HG02678 (cell line): ENCODE measurements around the gene SIPA1L2.

Experiments used
- ATAC-seq: cut with Tn5 transposase; IDR thresholded peaks from one replicate; pipeline ENCODE4 v1.9.1; 2021; ENCODE audit warnings: mild to moderate bottlenecking, moderate library complexity; ENCODE audit not compliant: unreplicated experiment

The SIPA1L2 gene

DNA sequence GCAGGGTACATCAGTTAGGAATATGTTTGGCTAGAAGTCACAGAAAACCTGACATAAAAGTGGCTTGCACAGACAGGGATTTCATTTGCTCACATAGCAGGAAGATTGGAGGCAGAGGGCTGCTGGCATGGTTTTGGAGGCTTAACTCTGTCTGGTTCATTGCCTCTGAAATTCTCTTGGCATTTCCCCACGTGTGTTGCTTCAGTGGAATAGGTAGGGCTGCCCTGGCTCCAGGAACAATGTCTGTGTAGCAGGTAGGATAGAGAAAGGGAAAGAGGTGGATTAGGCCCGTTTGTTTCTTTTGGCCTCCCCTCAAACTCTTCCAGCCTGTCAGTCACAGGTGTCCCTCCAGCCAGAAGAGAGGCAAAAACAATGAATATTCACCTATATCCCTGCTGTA lies 20.5 kb upstream of the SIPA1L2 start:
- ATAC-seq: no peak

DNA sequence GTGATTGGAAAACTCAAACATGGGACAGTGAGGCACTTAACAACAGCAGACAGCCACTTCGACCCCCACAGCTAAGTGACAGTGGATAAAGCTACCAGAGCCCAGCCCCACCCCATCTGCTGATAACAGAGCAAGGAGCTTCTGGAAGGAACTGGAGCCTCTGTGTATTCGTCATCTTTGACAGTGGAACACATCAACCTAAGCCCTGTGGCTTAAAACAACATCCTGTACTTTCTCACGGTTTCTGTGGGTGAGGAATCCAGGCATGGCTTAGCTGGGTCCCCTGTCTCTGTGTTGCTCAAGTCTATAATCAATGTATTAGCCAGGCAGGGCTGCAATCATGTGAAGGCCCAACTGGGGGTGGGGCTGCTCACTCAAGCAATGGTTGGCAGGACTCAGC lies 18.4 kb upstream of the SIPA1L2 start:
- ATAC-seq: no peak

DNA sequence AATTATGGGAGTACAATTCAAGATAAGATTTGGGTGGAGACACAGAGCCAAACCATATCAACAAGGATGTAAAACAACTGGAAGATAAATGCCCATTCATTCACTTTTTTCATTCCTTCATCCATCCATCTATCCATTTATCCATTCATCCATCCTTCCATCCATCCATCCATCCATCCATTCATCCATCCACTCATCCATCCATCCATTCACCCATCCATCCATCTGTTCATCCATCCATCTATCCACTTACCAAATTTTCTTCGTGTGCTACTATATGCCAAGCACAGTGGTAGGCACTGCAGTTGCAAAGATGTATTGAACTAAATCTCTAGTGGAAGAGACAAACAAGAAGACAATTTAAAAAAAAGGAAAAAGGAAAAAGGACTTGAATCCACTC lies 14.3 kb upstream of the SIPA1L2 start:
- no peak for ATAC-seq

DNA sequence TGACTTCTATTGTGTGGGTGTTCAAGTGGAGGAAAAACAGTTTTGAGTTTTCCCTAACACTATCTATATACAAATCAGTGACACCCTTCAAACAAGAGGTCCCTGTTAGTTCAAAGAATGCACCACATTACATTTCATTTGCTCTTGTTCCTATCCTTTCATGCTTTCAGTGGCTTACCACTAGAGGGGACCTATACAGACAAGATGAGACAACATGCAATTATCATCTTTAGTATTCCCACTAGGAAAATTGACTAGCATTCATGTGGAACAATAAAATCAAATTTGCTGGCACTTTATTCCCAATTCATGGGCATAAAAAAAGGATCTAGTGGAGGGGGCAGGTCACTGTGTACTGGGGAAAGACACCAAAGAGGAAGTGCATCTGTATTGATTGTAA lies 13.3 kb upstream of the SIPA1L2 start:
- no peak for ATAC-seq

DNA sequence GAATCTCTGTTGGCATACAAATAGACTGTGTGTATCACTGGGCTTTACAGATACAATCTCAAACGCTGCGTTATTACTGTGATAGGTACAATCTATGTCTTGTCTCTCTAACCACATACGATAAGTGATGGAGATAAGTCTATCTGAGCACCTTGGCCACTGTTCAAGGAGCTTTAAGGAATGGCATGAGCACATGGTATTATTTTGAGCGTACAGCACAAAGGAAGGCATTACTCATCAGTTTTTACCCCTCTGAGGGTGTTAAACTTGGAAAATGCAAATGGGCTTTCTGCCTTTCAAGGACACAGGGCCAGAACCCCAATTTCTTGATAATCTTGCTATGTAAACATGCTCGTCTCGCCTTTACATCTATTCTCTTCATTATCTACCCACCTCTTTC lies 11.6 kb upstream of the SIPA1L2 start:
- ATAC-seq: no peak

DNA sequence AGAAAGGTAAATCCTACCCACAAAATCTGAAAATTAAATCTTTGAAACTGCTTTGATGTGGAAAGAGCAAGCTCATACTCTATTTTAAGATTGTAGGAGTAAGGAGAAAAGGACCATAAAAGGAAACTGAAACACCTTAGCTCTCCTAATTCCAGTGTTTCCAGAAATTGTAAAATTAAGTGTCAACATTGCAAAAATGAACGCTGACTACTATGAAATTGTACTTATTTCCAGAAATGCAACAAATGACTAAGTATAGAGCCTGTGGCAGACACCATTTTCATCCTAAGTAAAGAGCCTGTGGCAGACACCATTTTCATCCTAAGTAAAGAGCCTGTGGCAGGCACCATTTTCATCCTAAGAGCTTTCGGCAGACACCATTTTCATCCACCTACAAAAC lies 6.9 kb upstream of the SIPA1L2 start:
- ATAC-seq: no peak

DNA sequence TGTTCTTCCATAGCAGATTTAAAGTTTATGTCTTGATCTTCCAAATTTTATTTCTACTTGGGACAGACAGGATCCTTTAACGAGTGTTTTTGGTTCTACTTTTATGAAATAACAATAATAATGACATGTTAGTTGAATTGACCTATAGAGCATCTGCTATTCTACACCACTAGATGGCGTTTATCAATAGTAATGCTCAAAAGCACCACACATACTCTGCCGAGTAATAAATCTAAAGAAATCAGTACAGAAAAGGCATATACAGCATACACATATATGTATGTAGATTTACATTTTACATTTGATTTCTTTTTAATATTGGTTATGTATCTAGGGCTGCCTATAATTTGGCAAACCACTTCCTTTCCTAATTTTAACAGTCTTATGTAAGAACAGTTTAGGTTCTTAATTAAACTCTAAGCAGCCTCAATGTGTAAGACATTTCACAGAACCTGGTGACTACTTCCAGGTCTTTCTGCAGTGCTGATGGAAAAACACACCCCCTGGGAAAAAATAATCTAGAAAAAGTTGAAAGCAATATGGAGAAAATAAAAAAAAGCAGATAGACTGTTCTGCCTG lies 5.9 kb upstream of the SIPA1L2 start:
- peak; percentile 85 for ATAC-seq

DNA sequence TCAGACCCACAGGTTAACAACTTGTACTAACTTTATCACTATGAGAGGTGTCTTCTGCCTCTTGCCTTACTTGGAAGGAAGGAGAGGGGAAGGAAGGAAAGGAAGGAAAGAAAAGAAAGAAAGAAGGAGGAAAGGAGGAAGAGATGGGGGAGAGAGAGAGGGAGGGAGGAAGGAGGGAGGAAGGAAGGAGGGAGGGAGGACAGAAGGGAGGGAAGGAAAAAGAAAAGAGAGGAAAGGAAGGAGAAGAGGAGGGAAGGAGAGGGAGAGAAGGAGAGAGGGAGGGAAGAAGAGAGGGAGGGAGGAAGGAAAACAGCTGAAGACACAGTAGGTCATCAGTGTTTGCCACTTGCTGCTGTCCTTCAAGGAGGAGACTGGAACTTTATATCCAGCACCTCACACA lies 5.3 kb upstream of the SIPA1L2 start:
- ATAC-seq: no peak

DNA sequence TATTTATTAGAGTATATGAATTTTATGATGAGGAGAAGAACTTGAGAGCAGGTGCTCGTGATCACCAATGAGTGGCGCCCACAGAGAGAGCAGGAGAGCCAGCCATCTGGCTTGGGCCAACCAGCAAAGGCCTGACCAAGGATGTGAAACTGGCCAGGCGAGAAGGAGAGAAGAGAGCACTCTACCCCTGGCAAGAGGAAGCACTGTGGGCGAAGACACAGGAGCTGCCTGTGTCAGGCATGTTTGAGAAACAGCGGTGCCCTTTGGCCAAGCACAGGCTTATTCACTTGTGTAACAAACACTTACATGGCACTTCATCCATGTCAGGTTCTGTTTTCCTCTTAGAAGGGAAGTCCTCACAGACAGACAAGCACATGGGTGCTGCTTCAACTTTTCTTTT lies 4.2 kb upstream of the SIPA1L2 start:
- no peak for ATAC-seq

DNA sequence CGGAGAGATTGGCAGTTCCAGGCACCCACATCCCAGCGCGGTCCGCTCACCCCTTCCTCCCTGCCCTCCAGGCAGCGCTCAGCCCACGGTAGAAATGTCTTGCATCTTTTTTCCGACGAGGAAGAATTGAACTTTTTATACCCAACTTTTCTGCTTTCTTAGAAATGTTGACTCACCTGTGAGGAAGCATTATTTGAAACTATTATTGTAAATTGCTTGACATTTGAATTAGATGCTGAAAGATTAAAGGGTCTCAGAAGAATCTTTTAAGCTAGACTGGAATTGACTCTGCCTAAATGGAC lies 912 bp upstream of the SIPA1L2 start:
- ATAC-seq: no peak

DNA sequence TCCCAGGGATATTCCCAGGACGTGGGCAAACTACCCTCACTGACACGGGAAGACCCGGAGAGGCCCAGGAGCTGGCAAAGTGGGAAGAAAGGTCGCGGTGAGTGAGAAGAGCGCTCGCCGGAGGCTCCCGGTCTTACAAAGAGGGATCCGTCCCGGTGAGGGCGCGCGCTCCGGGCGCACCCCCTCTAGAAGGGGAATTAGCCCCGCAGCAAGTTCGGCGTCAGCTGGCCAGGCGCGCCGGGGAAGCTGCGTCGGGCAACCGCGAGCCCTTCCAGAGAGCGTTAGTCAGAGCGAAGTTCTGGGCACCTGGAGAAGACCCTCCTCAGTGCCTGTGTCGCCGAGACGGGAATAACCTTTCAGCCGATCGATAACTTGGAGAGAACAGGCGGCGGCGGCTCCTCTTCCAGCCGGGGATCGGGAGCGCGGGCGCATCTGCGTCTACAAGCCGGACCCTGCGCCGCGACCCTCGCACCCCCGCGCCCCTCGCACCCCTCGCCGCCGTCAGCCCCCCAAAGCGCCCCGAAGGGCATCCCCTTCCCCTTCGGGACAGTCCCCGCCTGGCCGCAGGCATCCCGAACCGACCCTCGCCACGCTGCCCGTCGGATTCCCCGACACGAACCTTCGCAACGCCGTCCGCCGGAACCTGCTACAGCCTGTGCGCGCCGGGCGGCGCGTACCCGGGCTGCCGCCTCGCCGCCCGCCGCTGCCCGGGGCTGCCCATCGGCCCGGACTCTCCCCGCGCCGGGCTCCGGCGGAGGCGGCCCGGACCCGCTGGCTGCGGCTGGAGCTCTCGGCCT lies 485 bp downstream of the SIPA1L2 start:
- peak; percentile 43 for ATAC-seq

DNA sequence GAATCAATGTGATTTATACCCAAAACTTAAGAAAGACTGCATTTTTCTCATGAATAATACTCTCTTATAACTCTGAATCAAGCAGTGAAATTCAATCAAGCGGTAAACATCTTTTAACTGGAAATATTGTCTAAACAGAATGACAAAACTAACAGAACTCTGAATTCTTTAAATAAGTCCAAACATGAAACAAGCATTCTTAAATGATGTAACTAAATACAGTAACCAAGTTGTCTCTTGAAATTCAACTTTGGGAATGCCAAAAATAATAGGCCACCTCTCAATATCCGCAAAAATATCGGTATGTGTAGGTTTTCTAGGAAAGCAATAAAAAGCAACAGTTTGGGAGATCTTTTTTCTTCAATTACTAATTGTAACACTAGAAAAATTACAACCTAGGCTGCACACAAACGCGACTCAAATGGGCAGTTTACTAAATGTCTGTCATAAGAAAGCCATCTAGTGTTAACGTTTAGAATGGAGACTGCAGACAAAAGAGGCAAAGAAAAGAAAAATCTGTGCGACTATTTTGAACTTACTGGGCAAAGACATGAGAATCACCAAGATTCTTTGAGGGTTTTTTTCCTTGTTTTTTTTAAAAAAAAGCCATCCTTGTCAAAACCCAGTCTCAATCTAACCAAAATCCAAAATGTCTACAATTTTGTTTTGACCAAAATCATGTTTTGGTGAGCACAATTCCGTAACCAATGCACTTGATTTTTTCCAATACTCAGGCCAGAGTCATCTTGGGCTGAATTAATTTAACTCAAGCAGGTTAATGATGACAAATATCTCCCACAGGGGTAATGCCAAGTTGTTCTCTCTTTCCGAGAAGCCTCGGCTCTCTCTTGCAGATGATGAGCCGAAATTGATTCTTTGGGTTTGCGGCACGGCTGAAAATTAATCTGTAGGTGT lies 1.3 kb downstream of the SIPA1L2 start:
- no peak for ATAC-seq

DNA sequence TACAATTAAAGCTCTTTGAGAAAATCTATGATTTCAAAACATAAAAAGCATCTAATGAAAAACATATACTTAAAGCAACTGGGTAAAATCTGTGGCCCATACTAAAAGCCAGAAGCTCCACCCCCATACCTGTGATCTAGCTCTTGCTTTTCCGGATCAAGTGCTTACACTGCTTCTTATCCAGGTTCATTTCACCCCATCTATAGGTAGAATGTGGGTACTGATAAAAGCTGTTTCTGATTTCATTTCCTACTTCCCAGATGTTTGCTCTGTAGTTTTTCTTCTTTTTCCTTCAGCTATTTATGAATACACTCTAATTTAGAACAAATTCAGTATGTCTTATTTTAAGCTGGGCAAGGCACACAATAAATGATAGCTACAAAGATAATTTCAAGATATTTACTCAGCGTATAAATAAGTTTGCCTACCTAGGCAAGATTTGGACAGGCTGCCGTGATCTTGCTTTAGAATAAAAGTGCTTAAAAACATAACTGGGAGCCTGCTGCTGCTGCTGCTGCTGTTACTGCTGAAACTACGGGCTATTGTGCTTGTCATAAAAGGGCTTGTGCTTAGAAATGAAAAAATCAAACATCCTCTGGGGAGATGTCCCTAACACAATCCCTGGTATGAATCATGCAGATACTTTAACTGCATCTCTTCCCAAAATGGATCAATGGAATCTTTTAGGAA lies 2.1 kb downstream of the SIPA1L2 start:
- ATAC-seq: no peak

DNA sequence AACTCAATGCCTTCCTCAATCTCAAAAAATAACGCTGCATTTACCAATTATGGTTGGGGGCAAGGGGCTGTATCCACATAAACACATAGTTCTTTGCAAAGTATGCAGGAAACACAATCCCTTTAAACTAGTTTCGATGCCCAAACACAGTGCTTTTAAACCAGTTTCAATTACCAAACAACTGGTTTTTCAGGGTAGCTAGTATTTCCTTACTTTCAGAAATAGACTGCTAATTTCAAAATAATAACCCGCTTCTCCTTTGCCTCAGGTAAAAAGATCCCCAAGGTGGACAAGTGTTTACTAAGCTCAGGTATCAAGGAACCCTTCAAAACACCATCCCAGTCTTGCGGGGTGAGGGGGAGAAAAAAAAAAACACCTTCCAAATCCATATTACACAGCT lies 2.8 kb downstream of the SIPA1L2 start:
- no peak for ATAC-seq

DNA sequence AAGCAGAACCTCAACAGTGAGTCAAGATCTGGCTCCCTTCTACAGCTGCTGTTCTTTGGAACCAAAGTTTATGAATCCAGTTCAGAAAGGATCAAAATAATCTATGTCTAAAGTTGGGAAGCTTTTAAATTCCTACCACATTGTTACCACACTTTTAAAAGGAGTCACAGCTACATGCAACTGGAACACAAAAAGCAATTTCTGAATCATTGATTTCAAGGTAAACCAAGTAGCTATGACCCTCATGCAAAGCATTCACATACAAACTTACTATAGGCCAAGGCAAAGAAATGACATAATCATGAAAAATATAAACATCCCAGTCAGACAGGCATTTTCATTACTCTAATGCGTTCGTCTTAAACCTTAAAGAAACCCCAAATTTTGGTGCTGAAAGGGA lies 3.5 kb downstream of the SIPA1L2 start:
- no peak for ATAC-seq

DNA sequence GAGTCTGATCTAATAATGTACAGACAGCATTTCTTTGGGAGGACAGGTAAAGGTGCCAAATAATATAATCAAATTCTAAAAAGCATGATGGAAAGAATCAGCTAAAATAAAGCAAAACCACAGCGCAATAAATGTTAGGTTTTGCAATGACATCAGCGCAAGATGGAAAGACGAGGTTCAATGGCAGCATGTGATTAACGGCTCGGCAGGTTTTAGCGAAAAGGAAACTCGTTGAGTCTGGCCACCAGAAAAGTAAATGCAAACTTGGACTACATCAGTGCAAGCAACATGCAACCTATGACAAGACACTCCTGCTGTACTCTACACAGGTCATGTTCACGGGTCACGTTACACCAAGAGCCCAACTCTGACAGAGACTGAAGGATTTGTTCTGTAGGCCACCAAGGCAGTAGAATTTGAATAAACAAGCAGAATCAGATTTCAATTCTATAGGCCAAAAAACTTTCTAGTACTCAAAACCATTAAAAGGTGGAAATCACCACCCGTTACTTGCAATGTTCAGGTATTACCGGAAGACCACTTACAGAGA lies 4.5 kb downstream of the SIPA1L2 start:
- ATAC-seq: no peak

DNA sequence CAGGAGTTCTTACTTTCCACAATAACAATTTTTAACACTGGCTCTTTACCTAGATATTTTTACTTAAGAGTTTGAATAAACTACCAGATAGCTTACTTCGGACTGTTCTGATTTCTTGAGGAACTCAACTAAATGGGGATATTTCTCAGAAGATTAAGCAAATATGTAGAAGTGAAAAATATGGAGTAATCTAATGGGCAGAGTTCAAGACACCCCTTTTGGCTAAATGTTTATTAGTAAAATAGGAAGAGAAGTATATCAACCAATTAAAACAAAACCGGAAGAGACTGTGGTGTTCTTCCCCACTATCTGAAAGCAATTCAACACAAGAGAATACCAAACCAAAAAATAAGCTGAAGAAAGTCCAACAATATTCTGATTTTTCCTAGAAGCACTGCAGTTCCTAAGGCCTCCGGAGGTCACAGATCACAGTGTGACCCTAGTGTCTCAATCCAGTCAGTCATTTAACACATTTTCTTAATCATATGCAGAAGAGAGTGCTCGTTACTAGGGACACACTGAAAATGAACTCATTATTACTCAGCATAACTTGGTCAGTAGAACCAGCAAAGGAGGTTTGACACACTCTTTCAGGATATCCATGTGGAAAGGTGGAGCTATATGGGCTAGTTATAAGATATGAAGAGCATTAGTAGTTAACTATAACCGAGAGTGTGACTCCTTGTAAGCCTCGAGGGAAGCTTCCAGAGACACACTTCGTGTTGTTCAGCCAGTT lies 5.2 kb downstream of the SIPA1L2 start:
- ATAC-seq: no peak

DNA sequence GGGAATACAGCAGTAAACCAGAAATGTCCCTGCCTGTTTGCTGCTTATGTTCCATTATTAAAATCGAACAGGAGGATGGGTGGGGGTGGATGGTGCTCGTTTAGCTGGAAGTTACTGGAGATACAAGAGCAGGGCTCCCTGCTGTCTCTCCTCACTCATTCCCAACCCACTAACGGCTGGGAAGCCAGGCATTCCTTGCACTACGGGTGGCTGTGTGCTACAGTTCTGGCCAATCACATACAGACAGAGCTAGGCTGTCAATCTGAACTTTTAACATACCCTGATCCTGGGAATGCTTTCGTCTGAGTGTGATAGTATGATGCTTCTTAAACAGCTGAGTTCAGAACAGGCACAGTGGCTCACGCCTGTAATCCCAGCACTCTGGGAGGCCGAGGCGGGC lies 7.0 kb downstream of the SIPA1L2 start:
- no peak for ATAC-seq

DNA sequence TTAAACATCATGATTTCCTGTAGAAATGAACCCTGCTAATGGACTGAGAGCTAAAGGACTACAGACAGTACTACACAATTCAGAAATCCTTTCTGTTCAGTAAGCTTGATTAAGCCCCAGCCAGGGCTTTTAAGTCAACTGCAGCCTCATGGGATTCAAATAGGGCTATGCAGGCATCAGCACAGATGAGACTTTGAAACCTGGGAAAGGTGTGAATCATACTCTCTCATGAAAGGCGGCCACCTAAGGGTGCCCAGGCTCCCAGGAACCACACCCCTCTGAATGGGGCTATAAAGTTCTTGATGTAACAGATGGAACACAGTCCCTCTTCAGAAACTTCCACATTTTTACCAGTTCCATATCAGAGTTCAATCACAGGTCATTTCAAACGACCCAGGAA lies 7.6 kb downstream of the SIPA1L2 start:
- no peak for ATAC-seq

DNA sequence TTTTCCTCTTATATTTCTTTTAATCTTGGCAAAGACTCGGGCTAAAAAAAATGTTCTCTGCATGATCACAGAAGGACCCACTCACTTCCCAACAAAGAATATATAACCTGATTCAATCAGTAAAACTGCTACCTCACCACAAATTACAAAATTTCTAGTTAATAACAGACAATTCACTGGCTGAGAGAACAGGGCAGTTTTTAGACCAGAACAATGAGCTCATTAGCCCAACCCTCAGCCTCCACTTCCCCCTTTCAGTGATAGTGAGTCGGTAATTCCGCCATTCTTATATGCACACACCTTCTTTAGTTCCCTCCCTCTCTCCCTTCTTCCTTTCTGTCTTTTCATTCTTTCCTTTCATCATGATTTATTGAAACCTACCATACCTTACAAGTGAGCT lies 8.9 kb downstream of the SIPA1L2 start:
- no peak for ATAC-seq
